Neural cell (in vitro differentiated cells): Measurements from ENCODE around the gene FSTL3. TPM values are rescaled to one million over a fixed set of nuclear protein-coding genes. Genes with fewer than 3 reads are reported as not detected.

ENCODE experiments used
- H2AFZ ChIP-seq: fragments of 200-600, 300-800 bp; sonication (generic), shearing (Covaris generic); 2 replicates; pipeline ENCODE4 v1.6.0; 2014; ENCODE audit warnings: low read depth, mild to moderate bottlenecking, antibody characterized with exemption, low read length, moderate library complexity
- H3F3A ChIP-seq: fragments of 200-600 bp; shearing (Covaris generic); 2 replicates; pipeline ENCODE4 v1.6.1; 2016; ENCODE audit warnings: mild to moderate bottlenecking, moderate library complexity, mixed read lengths, antibody characterized with exemption, low read length; ENCODE audit not compliant: insufficient read depth, poor library complexity, severe bottlenecking
- H3K27ac ChIP-seq: fragments of 200-600, 300-800 bp; sonication (generic), shearing (Covaris generic); 2 replicates; pipeline ENCODE4 v1.5.1; 2014; ENCODE audit warnings: mild to moderate bottlenecking, low read length, moderate library complexity
- H3K27me3 ChIP-seq: fragments of 300-800, 200-600 bp; sonication (generic), shearing (Covaris generic); 2 replicates; pipeline ENCODE4 v1.6.0; 2014; ENCODE audit warnings: mild to moderate bottlenecking, low read depth, low read length, moderate library complexity; ENCODE audit not compliant: insufficient read depth
- H3K36me3 ChIP-seq: fragments of 300-800, 200-600 bp; sonication (generic), shearing (Covaris generic); 2 replicates; pipeline ENCODE4 v1.5.1; 2014; ENCODE audit warnings: mild to moderate bottlenecking, antibody characterized with exemption, low read length, moderate library complexity; ENCODE audit not compliant: insufficient read depth
- H3K4me2 ChIP-seq: fragments of 300-800, 200-600 bp; sonication (generic), shearing (Covaris generic); 2 replicates; pipeline ENCODE4 v1.6.0; 2014; ENCODE audit warnings: mild to moderate bottlenecking, low read length
- H3K4me3 ChIP-seq: fragments of 300-800, 200-600 bp; sonication (generic), shearing (Covaris generic); 2 replicates; pipeline ENCODE4 v1.5.1; 2014; ENCODE audit warnings: mild to moderate bottlenecking, low read length, moderate library complexity
- H3K79me2 ChIP-seq: fragments of 200-600 bp; shearing (Covaris generic); replicated peaks from 2 replicates; pipeline ENCODE4 v1.6.0; 2014; ENCODE audit warnings: mild to moderate bottlenecking, low read length, moderate library complexity; ENCODE audit not compliant: insufficient read depth
- H3K9ac ChIP-seq: fragments of 300-800, 200-600 bp; sonication (generic), shearing (Covaris generic); 2 replicates; pipeline ENCODE4 v1.6.1; 2016; ENCODE audit warnings: mild to moderate bottlenecking, low read length, mixed read lengths
- H3K9me2 ChIP-seq: fragments of 200-600 bp; shearing (Covaris generic); 2 replicates; pipeline ENCODE4 v1.6.1; 2016; ENCODE audit warnings: mild to moderate bottlenecking, low read length, mixed read lengths; ENCODE audit not compliant: insufficient read depth
- H3K9me3 ChIP-seq: fragments of 200-600, 300-800 bp; sonication (generic), shearing (Covaris generic); 2 replicates; pipeline ENCODE4 v1.6.1; 2016; ENCODE audit warnings: mild to moderate bottlenecking, mixed run types, low read length, moderate library complexity, mixed read lengths
- H4K20me1 ChIP-seq: fragments of 200-600 bp; shearing (Covaris generic); 2 replicates; pipeline ENCODE4 v1.6.1; 2016; ENCODE audit warnings: mild to moderate bottlenecking, mixed run types; ENCODE audit not compliant: insufficient read depth
- EP300 ChIP-seq: fragments of 450-650 bp; conservative IDR thresholded peaks from 2 replicates; pipeline ENCODE4 v1.6.1; 2014; ENCODE audit warnings: antibody characterized with exemption, mild to moderate bottlenecking, moderate library complexity; ENCODE audit not compliant: poor library complexity, severe bottlenecking
- EZH2 ChIP-seq: fragments of 200-600, 300-800 bp; shearing (Covaris generic), sonication (generic); IDR thresholded peaks from 2 replicates; pipeline ENCODE4 v1.6.1; 2014; ENCODE audit warnings: antibody characterized with exemption, low read length, borderline replicate concordance, mild to moderate bottlenecking; ENCODE audit not compliant: insufficient read depth, poor library complexity, severe bottlenecking
- MXI1 ChIP-seq: fragments of 450-650 bp; conservative IDR thresholded peaks from 2 replicates; pipeline ENCODE4 v1.6.1; 2014; ENCODE audit warnings: antibody characterized with exemption, mild to moderate bottlenecking; ENCODE audit not compliant: poor library complexity, severe bottlenecking
- POLR2AphosphoS5 ChIP-seq: IDR thresholded peaks from 2 replicates; pipeline ENCODE4 v1.6.1; 2012
- RAD21 ChIP-seq: fragments of 450-650 bp; conservative IDR thresholded peaks from 2 replicates; pipeline ENCODE4 v1.6.1; 2014; ENCODE audit warnings: antibody characterized with exemption, mild to moderate bottlenecking, moderate library complexity
- SMC3 ChIP-seq: fragments of 450-650 bp; conservative IDR thresholded peaks from 2 replicates; pipeline ENCODE4 v1.6.1; 2014; ENCODE audit warnings: antibody characterized with exemption, mild to moderate bottlenecking, moderate library complexity; ENCODE audit not compliant: poor library complexity
- TAF1 ChIP-seq: IDR thresholded peaks from 2 replicates; pipeline ENCODE4 v1.6.1; 2012; ENCODE audit warnings: low read depth
- polyA plus RNA-seq: library from polyadenylated mRNA; depleted of rRNA; stranded (reverse); fragments of >200 nt; gene quantifications from 2 replicates; pipeline ENCODE4 v1.2.3, GENCODE V29; 2014
- TF ChIP-seq, protein P1 (sequence below): IDR thresholded peaks from 2 replicates; pipeline ENCODE4 v1.6.1; 2012; ENCODE audit warnings: borderline replicate concordance
- TF ChIP-seq, protein P2 (sequence below): fragments of 450-650 bp; IDR thresholded peaks from 2 replicates; pipeline ENCODE4 v1.5.1; 2014; ENCODE audit warnings: antibody characterized with exemption, mild to moderate bottlenecking, moderate library complexity; ENCODE audit not compliant: poor library complexity, severe bottlenecking

Gene FSTL3
- polyA plus RNA-seq, 1 donor from 2014 or later, result 3.1 TPM

- no peaks in the 10 kb centered on the region for H3F3A ChIP-seq
- H3K4me2 ChIP-seq, result no peak overlapping the region
- no peak overlapping the region for H3K4me3 ChIP-seq
- H3K9ac ChIP-seq, result no peak overlapping the region
- no peak for TF ChIP-seq MXI1
- TF ChIP-seq, protein P1, sequence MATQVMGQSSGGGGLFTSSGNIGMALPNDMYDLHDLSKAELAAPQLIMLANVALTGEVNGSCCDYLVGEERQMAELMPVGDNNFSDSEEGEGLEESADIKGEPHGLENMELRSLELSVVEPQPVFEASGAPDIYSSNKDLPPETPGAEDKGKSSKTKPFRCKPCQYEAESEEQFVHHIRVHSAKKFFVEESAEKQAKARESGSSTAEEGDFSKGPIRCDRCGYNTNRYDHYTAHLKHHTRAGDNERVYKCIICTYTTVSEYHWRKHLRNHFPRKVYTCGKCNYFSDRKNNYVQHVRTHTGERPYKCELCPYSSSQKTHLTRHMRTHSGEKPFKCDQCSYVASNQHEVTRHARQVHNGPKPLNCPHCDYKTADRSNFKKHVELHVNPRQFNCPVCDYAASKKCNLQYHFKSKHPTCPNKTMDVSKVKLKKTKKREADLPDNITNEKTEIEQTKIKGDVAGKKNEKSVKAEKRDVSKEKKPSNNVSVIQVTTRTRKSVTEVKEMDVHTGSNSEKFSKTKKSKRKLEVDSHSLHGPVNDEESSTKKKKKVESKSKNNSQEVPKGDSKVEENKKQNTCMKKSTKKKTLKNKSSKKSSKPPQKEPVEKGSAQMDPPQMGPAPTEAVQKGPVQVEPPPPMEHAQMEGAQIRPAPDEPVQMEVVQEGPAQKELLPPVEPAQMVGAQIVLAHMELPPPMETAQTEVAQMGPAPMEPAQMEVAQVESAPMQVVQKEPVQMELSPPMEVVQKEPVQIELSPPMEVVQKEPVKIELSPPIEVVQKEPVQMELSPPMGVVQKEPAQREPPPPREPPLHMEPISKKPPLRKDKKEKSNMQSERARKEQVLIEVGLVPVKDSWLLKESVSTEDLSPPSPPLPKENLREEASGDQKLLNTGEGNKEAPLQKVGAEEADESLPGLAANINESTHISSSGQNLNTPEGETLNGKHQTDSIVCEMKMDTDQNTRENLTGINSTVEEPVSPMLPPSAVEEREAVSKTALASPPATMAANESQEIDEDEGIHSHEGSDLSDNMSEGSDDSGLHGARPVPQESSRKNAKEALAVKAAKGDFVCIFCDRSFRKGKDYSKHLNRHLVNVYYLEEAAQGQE, result no peak
- TF ChIP-seq SMC3, result no peak
- TF ChIP-seq TAF1, result no peak
- TF ChIP-seq RAD21, result no peak
- no peak for TF ChIP-seq EP300
- TF ChIP-seq EZH2, result no peak
- TF ChIP-seq, protein P2, sequence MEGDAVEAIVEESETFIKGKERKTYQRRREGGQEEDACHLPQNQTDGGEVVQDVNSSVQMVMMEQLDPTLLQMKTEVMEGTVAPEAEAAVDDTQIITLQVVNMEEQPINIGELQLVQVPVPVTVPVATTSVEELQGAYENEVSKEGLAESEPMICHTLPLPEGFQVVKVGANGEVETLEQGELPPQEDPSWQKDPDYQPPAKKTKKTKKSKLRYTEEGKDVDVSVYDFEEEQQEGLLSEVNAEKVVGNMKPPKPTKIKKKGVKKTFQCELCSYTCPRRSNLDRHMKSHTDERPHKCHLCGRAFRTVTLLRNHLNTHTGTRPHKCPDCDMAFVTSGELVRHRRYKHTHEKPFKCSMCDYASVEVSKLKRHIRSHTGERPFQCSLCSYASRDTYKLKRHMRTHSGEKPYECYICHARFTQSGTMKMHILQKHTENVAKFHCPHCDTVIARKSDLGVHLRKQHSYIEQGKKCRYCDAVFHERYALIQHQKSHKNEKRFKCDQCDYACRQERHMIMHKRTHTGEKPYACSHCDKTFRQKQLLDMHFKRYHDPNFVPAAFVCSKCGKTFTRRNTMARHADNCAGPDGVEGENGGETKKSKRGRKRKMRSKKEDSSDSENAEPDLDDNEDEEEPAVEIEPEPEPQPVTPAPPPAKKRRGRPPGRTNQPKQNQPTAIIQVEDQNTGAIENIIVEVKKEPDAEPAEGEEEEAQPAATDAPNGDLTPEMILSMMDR, result no peak
- TF ChIP-seq POLR2AphosphoS5, result no peak
- no peaks in the 10 kb centered on the region for H3K27me3 ChIP-seq
- H2AFZ ChIP-seq, result no peak overlapping the region
- H4K20me1 ChIP-seq, result no peaks in the 10 kb centered on the region
- H3K9me2 ChIP-seq, result no peaks in the 10 kb centered on the region
- no peaks in the 10 kb centered on the region for H3K79me2 ChIP-seq
- no peaks in the 10 kb centered on the region for H3K9me3 ChIP-seq
- no peaks in the 10 kb centered on the region for H3K36me3 ChIP-seq
- no peak overlapping the region for H3K27ac ChIP-seq
Observed at GRCh38 chr19:644363-644762, 31.8 kb upstream of the FSTL3 start.

DNA sequence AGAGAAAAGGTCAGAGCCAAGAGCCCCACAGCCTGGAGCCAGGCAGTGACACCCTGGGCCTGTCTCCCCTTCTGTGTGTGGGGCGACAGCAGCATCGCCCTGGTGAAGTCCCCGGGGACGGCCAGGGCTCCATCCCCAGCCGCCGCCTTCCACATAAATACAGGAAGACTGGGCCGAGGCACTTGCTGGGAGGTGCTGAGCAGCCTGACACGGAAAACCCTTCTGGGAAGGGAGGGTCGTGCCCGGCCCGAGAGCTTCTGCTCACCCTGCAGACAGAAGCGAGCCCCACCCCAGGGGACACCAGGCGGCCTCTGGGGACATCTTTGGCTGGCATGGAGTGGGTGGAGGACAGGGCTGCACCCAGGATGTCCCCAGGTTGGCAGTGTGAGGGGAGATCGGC, 31.4 kb upstream of the FSTL3 start:
- Histone ChIP-seq H3K27ac (no peak overlapping the region), H3K9ac (no peak overlapping the region), H3K4me2 (no peak overlapping the region), H3K4me3 (no peak overlapping the region), H3K9me3 (no peaks in the 10 kb centered on the region), H3K27me3 (no peaks in the 10 kb centered on the region), H3F3A (no peaks in the 10 kb centered on the region), H2AFZ (no peak overlapping the region), H3K79me2 (no peaks in the 10 kb centered on the region), H3K9me2 (no peaks in the 10 kb centered on the region), H4K20me1 (no peaks in the 10 kb centered on the region), H3K36me3 (no peaks in the 10 kb centered on the region)
- TF ChIP-seq MXI1 (no peak), TAF1 (no peak), RAD21 (no peak), EP300 (no peak), POLR2AphosphoS5 (no peak)
- TF ChIP-seq, protein P1, result no peak
